Muscle of arm (tissue), 14 donors: ENCODE results near the gene CAMTA2. TPM values are rescaled to one million over a fixed set of nuclear protein-coding genes. Genes with fewer than 3 reads are reported as not detected.
"Not testable (repeated sequence)": the region's sequence is repeated elsewhere in the genome, so short reads cannot be mapped to it uniquely, and the experiment has no call there.

Source experiments
- DNase-seq: peaks from one replicate; pipeline ENCODE4 v3.0.0-alpha.2; 2013
- long read RNA-seq, 11 donors: transcript quantifications; one replicate each; lab custom pipeline, GENCODE V29; 2026
- polyA plus RNA-seq, 12 donors: library from polyadenylated mRNA; unstranded; fragments of 120-200 nt; gene quantifications; one replicate each; pipeline ENCODE4 v1.2.1, GENCODE V29; 2013; ENCODE audit not compliant: insufficient read length in 12 of 12

Gene CAMTA2, protein sequence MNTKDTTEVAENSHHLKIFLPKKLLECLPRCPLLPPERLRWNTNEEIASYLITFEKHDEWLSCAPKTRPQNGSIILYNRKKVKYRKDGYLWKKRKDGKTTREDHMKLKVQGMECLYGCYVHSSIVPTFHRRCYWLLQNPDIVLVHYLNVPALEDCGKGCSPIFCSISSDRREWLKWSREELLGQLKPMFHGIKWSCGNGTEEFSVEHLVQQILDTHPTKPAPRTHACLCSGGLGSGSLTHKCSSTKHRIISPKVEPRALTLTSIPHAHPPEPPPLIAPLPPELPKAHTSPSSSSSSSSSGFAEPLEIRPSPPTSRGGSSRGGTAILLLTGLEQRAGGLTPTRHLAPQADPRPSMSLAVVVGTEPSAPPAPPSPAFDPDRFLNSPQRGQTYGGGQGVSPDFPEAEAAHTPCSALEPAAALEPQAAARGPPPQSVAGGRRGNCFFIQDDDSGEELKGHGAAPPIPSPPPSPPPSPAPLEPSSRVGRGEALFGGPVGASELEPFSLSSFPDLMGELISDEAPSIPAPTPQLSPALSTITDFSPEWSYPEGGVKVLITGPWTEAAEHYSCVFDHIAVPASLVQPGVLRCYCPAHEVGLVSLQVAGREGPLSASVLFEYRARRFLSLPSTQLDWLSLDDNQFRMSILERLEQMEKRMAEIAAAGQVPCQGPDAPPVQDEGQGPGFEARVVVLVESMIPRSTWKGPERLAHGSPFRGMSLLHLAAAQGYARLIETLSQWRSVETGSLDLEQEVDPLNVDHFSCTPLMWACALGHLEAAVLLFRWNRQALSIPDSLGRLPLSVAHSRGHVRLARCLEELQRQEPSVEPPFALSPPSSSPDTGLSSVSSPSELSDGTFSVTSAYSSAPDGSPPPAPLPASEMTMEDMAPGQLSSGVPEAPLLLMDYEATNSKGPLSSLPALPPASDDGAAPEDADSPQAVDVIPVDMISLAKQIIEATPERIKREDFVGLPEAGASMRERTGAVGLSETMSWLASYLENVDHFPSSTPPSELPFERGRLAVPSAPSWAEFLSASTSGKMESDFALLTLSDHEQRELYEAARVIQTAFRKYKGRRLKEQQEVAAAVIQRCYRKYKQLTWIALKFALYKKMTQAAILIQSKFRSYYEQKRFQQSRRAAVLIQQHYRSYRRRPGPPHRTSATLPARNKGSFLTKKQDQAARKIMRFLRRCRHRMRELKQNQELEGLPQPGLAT
- 10 to 100 TPM in 11 of 12 donors, not detected in 1; 13.8 to 52.0 (median 23.3) TPM for polyA plus RNA-seq
- long read RNA-seq, donor 1, partial matches to known transcripts: 5 of 6 reads
- long read RNA-seq, donor 1, other reads (novel, unspliced or antisense): 0 of 6 reads
- long read RNA-seq, donor 2, partial matches to known transcripts: 0 of 1 reads
- long read RNA-seq, donor 2, other reads (novel, unspliced or antisense): 0 of 1 reads
- long read RNA-seq, donor 3, partial matches to known transcripts: 6 of 7 reads
- long read RNA-seq, donor 3, other reads (novel, unspliced or antisense): 0 of 7 reads
- long read RNA-seq, donor 4: 0 reads
- long read RNA-seq, donor 5: 0 reads
- long read RNA-seq, donor 6, partial matches to known transcripts: 0 of 1 reads
- long read RNA-seq, donor 6, other reads (novel, unspliced or antisense): 0 of 1 reads
- long read RNA-seq, donor 7, partial matches to known transcripts: 0 of 1 reads
- long read RNA-seq, donor 7, other reads (novel, unspliced or antisense): 0 of 1 reads
- long read RNA-seq, donor 8, partial matches to known transcripts: 5 of 6 reads
- long read RNA-seq, donor 8, other reads (novel, unspliced or antisense): 0 of 6 reads
- long read RNA-seq, donor 9, partial matches to known transcripts: 0 of 1 reads
- long read RNA-seq, donor 9, other reads (novel, unspliced or antisense): 0 of 1 reads
- long read RNA-seq, donor 10, partial matches to known transcripts: 9 of 9 reads
- long read RNA-seq, donor 10, other reads (novel, unspliced or antisense): 0 of 9 reads
- long read RNA-seq, donor 11, partial matches to known transcripts: 101 of 110 reads
- long read RNA-seq, donor 11, other reads (novel, unspliced or antisense): 9 of 110 reads

DNA sequence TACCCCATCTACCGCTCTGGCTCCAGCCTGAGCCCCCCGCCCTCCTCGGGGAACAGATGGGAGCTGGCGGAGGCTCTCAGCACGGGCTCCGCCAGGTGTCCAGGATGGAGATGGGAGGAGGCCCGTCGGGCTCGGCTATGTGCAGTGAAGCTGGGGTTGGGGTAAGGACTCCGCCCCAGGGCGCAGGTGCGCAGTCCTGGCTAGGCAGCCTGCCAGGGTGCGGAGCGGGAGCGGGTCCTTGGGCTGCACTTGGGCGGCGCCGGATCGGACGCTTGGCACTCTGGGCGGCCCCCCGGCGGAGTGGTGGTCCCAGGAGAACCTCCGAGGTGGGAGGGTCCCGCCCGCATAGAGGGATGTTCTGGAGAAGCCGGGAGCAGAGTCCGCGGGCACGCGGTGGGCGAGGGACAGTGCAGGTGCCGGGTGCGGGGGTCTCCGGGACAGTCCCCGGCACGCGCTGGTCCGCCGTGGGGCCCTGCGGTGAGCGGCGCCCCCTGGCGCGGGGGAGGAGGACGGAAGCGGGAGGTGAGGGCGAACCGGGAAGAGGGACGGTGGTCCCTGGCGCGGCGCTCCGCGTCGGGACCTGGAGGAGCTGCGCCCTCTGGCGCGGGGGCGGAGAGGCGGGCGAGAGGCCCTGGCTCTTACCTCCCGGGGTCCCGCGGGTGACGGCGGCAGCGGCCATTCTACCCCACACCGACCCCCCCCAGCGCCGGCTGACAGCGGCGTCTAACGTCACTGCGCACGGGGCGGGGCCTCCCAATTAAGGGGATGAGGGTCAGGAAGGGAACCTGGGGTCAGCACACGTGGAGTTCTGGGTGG lies at the start of gene CAMTA2:
TSS of gene CAMTA2 (minus strand) at position 725 of the 816 bp plus-strand sequence. CDS start 1,453 bp downstream, outside the sequence.
- peak; percentile 84 for DNase-seq

DNA sequence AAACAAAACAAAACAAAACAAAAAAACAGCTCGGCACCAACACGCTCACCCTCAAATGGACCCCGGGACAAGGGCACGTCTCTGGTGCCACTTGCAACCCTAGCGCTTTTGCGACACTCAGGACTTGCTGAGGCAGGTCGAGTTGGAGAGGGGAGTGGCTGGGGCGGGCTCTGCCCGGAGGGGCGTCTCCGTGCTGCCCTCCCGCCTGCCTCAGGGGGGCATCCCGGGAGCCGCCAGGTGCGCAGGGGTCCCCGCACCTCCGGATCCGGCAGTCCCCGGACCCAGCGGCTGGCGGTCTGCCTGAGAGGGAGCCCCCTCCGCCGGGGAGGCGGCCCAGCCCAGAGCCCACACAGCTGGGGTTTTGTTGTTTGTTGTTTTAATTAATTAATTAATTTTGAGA lies 47.8 kb upstream of the CAMTA2 start, which contains the start of gene SLC52A1:
TSS of gene SLC52A1 (minus strand) at position 112 of the 400 bp plus-strand sequence. CDS start 820 bp downstream, outside the sequence.
- no peak for DNase-seq

DNA sequence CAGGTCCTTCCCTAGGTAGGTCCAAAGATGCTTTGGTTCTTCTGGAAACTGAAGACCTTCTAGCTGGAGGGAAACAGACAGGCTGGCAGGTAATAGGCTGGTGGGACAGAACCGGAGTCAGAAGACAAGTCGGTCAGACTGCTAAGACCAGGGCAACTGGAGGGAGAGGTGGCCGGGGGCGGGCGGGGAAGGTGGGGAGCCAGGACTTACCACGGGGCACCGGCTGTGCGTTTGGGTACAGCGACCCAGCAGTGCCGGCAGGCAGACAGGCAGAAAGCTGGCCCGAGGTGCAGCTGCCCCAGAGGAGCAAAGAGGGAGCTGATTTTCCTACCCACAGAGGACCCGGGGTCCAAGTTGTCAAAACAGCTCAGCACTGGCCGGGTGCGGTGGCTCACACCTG lies 47.2 kb upstream of the CAMTA2 start:
- DNase-seq: no peak

DNA sequence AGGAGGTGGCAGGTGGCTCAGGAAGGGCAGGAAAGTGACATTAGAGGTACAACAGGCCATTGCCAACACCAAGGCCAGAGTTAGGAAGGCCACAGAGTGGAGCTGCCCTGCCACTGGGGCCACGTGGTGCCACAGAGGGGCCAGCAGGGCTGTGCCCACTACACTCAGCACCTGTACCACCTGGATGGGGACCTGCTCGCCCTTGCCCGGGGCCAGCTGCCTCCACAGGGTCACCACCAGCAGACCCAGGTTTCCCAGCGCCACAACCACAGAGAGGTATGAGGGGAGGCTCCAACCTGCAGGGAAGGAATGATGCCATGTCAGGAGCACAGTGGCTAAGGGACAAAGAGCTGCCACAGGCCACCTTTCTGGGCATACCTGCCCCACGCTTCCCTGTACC lies 46.6 kb upstream of the CAMTA2 start:
- no peak for DNase-seq

DNA sequence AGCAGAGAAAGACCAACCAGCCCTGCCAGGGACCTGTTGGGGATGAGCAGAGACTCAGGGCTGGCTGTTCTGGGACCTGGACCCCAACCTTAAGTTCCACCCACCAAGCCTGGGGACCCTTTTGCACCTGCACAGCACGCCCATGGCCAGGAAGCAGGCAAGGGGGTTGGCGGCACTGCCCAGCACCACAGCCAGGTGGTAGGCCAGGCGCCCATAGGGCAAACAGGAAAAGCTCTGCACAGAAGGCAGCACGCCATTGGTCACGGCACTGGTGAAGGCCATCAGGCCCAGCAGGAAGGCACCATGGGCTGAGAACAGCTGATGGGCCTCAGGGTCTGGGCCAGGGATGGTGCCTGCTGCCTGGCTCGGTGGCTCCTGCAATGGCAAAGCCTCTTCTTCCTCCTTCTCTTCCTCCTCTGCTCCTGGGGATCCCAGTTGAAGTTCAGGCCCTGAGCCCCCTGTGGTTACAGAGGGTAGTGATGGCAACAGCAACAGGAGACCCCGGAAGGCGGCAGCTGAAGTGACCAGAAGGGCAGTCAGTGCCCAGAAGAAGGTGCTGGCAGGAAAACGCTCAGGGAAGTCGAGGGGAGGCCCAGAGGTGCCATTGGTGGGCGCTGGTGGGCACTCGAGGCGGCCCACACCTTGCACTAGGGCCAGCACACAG lies 46.0 kb upstream of the CAMTA2 start:
- DNase-seq: no peak

DNA sequence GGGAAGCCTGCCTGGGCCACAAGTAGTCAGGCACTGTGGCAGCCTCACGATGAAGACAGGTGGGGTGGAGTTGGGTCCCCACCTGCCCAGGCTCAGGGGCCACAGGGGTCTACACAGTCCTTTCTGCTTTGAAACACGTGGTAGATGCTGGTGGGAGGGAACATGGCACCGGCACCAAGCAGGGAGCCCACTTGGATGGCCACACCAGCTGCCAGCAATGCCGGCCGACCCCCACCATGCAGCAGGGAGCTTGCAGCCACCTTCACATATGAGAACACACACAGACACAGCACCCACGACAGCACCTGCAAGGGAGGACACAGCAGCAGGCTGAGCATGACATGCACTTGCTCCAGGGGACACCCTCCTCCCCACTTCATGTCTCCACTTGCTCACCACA lies 45.4 kb upstream of the CAMTA2 start:
- DNase-seq: no peak

DNA sequence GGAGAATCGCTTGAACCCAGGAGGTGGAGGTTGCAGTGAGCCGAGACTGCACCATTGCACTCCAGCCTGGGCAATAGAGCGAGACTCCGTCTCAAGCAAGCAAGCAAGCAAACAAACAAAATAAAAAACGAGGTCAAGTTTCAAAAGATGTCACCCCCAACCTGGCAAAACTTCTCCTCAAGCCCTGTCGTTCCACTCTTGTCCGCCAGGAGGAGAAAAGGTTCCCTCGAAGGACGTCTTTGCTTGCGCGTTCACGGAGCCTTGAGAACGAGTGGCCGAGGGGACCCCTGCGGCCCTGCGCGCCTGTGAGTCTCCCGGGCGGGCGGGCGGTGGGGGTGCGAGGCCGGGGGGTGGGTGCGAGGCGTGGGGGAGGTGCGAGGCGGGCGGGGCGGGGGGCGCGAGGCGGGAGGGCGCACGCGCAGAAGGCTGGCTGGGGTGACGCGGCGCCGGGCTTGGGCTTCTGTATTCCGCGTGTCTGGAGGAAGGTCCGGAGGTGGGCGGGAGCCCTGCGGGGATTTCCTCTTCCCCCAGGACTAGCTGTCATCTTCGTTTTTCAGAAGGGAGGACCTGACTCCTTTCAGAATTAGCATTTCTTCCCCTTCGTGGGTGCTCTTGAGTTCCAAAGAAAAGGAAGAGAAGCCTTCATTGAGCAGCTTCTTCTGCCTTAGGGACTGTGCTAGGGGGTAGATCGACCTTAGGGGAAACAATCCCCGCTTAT lies 44.0 kb upstream of the CAMTA2 start:
- DNase-seq: peak; percentile 85

DNA sequence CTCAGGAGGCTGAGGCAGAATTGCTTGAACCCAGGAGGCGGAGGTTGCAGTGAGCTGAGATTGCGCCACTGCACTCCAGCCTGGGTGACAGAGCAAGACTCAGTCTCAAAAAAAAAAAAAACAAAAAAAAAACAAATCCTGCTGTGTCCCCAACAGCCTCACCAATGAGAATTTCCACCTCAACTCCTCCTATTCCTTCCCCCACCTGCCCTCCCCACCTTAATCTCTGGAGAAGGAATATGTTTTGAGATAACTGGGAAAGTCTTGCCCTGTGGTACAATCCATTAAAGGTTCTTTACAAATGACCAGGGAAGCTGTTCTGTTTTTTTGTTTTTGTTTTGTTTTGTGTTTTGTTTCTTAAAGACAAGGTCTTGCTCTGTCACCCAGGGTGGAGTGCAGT lies 42.7 kb upstream of the CAMTA2 start:
- DNase-seq: not testable (repeated sequence)

DNA sequence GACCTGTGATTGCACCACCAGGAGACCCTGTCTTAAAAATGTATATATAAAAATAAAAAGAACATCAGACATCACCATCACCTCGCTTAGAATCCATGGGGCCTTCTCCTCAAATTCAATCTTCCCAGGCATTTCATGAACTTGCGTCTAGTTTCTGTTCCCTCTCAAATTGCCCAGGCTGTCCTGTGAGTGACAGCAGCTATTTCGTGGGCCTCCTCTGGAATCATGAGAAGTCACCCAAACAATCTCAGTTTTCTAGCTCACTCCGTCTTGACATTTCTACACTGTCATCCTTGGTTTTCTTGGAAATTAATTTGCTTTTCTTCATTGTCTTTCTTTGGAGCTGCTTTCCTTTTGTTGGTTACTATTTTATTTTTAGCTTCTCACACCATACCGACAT lies 40.4 kb upstream of the CAMTA2 start:
- no peak for DNase-seq

DNA sequence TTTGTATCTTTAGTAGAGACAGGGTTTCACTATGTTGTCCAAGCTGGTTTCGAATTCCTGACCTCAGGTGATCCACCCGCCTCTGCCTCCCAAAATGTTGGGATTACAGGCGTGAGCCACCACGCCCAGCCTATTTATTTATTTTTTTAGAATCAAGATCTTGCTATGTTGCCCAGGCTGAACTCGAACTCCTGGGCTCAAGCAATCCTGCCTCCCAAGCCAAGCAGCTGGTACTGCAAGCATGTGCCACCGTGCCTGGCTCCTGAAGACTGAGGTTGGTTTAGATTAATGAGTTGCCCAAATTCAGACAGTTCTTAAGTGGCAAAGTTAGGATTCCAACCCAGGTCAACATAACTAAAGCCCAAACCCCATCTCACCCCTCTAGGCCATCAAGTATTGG lies 39.8 kb upstream of the CAMTA2 start:
- no peak for DNase-seq

DNA sequence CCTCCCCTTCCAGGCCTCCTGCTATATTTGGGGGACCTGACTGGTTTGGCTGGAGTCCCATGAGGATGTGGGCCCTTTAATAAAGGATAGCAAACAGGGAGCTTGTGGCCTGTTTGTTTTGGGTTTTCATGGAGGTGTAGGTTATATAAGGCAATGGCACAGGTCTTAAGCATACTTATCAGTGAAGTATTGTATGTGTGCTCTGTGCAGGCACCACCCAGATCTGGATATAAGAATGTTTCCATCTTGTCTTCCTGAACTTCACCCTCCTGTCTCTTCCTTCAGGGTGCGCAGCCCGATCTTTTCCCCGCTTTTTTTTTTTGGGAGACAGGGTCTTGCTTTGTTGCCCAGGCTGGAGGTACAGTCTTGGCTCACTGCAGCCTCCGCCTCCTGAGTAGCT lies 37.1 kb upstream of the CAMTA2 start:
- no peak for DNase-seq

DNA sequence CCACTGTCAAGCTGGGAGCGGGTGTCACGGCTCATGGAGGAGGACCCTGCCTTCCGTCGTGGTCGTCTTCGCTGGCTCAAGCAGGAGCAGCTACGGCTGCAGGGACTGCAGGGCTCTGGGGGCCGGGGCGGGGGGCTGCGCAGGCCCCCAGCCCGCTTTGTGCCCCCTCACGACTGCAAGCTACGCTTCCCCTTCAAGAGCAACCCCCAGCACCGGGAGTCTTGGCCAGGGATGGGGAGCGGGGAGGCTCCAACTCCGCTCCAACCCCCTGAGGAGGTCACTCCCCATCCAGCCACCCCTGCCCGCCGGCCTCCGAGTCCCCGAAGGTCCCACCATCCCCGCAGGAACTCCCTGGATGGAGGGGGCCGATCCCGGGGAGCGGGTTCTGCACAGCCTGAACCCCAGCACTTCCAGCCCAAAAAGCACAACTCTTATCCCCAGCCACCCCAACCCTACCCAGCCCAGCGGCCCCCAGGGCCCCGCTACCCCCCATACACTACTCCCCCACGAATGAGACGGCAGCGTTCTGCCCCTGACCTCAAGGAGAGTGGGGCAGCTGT lies 36.2 kb upstream of the CAMTA2 start:
- no peak for DNase-seq

DNA sequence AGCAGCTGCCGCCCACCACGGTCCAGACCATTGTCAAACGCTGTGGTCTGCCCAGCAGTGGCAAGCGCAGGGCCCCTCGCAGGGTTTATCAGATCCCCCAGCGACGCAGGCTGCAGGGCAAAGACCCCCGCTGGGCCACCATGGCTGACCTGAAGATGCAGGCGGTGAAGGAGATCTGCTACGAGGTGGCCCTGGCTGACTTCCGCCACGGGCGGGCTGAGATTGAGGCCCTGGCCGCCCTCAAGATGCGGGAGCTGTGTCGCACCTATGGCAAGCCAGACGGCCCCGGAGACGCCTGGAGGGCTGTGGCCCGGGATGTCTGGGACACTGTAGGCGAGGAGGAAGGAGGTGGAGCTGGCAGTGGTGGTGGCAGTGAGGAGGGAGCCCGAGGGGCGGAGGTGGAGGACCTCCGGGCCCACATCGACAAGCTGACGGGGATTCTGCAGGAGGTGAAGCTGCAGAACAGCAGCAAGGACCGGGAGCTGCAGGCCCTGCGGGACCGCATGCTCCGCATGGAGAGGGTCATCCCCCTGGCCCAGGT lies 34.8 kb upstream of the CAMTA2 start:
- DNase-seq: no peak

DNA sequence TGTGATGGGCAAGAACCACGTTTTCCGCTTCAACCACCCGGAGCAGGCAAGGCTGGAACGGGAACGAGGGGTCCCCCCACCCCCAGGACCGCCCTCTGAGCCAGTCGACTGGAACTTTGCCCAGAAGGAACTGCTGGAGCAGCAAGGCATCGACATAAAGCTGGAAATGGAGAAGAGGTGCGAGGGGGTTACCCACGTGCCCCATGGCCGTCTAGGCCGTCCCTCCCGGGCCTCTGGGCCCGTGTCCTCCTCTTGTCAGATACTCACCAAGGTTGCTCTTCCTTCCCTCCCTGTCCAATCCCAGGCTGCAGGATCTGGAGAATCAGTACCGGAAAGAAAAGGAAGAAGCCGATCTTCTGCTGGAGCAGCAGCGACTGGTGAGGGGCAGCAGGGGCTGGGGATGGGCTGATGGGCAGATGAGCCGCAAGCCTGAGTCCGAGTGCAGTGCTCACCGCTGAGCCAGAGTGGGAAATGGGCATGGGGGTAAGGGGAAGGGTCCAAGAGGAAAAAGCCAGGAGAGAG lies 33.1 kb upstream of the CAMTA2 start:
- no peak for DNase-seq

DNA sequence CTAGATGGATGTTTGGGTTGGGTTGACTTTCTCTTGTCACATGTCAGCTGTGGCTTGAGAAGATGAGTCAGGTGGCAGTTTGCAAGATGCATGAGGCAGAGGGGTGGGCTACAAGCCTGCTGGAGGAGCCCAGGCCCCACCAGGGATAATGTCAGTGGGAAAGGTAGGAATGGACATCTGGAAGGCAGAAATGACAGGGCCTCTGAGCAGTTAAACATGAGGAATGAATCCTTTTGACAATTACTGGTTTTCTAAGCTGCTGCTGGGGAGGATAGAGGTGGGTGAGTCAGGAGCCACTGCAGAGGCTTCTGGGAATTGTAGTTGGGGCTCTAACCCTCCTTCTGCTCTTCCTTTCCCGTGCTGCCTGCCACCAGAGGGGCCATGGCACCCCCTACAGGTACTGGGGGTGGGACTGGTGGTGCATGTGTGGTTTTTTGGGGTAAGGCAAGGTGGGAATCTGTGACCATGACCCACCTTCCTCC lies 32.0 kb upstream of the CAMTA2 start:
- DNase-seq: no peak

DNA sequence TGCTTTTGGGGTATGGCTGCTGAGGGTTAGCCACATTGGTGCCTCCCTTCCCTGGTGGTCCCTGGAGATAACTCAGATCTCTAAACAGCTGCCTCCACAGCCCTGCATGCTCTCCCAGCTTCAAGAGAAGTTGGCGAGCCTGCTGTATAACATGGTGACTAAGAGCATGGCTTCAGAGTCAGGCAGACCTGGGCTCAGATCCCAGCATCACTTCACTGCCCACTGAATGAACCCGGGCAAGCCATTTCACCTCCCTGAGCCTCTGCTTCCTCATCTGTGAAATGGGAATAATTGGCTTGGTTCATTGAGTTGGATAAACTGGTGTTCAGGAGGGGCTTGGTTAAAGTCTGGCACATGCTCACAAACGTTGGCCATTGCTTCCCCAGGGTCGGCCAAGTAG lies 26.9 kb upstream of the CAMTA2 start:
- DNase-seq: no peak

DNA sequence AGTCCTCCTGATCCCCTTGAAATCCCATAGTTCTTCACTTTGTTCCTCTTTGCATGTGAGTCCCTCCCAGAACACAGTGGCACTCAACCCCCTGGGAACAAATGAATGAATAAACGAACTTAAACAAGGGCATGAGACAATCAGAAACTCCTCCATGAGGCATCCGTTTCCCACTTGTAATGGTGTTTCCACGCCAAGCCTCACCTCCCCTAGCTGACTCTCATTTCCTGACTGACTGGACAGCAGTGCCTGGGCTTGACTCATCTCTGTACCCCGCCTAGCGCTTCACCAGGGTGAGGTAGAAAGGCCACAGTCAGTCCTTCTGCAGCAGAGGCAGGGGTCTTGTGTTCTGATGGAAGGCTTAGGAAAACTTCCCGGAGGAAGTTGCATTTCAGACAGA lies 24.5 kb upstream of the CAMTA2 start:
- DNase-seq: no peak
